ENCODE results near the gene COL18A1. TPM values are rescaled to one million over a fixed set of nuclear protein-coding genes. Genes with fewer than 3 reads are reported as not detected.

Gene COL18A1
- total RNA-seq, 1 experiment from 2014 or later = 77.0 TPM

GRCh38 chr21:45477176-45478114 is 72.5 kb downstream of the COL18A1 start:
- Histone ChIP-seq H3K79me2 (ENCODE audit: low read length) (no peaks in the 10 kb centered on the region), H4K20me1 (ENCODE audit: low read length) (no peaks in the 10 kb centered on the region), H3K27ac (ENCODE audit: low read length) (no peak overlapping the region), H3K36me3 (ENCODE audit: low read depth, low read length) (peaks cover 6% of the 10 kb centered on the region), H3K4me2 (ENCODE audit: low read length) (no peak overlapping the region), H3F3A (ENCODE audit: low read length, unreplicated experiment) (no peaks in the 10 kb centered on the region), H2AFZ (ENCODE audit: low read length) (no peak overlapping the region; the same call in 1 of the 2 replicates), H3K9me3 (ENCODE audit: low read length) (no peaks in the 10 kb centered on the region), H3K9ac (ENCODE audit: low read length) (no peak overlapping the region), H3K4me3 (ENCODE audit: low read length) (no peak overlapping the region), H3K4me1 (ENCODE audit: insufficient read depth, low read length) (no peaks in the 10 kb centered on the region), H3K27me3 (ENCODE audit: low read length) (no peaks in the 10 kb centered on the region), H3K9me2 (replicated peaks; ENCODE audit: low read length) (no peaks in the 10 kb centered on the region)
- DNase-seq (no peak), ATAC-seq (peak; percentile 14)
- TF ChIP-seq CTCF (conservative IDR thresholded peaks at IDR 0.05; ENCODE audit: low read depth, low read length) (no peak), EZH2 (IDR thresholded peaks at IDR 0.05; ENCODE audit: low read length, unreplicated experiment) (no peak), EZH2phosphoT487 (IDR thresholded peaks at IDR 0.05; ENCODE audit: borderline replicate concordance, low read length) (no peak)
- no TSS peak for BruUV-seq (replicated peaks)
- CTCF ChIA-PET = no interaction called here
- intact Hi-C loops (cut with micrococcal nuclease) = no loop called here
- POLR2A ChIA-PET (ENCODE audit: unreplicated experiment) = no interaction called here

GRCh38 chr21:45478115-45478801 is 73.3 kb downstream of the COL18A1 start:
- DNase-seq (peak; percentile 57), ATAC-seq (peak; percentile 89)
- no peaks in the 10 kb centered on the region for H3K4me1 ChIP-seq (ENCODE audit: insufficient read depth, low read length)
- TF ChIP-seq CTCF (conservative IDR thresholded peaks at IDR 0.05; ENCODE audit: low read depth, low read length) (peak; percentile 76), EZH2 (IDR thresholded peaks at IDR 0.05; ENCODE audit: low read length, unreplicated experiment) (no peak)
- 0 out of 2 replicates have a peak overlapping the region, but pooled peaks have one; percentile 18 for H3K4me2 ChIP-seq (ENCODE audit: low read length)
- intact Hi-C loops (cut with micrococcal nuclease) = no loop called here
- H3K27me3 ChIP-seq (ENCODE audit: low read length) = no peaks in the 10 kb centered on the region
- CTCF ChIA-PET = no interaction called here
- no peak overlapping the region for H3K9ac ChIP-seq (ENCODE audit: low read length)
- BruUV-seq (replicated peaks) = no TSS peak
- H3F3A ChIP-seq (ENCODE audit: low read length, unreplicated experiment) = no peaks in the 10 kb centered on the region
- H3K36me3 ChIP-seq (ENCODE audit: low read depth, low read length) = peaks cover 6% of the 10 kb centered on the region
- POLR2A ChIA-PET (ENCODE audit: unreplicated experiment) = no interaction called here
- no peak overlapping the region for H3K4me3 ChIP-seq (ENCODE audit: low read length)
- no peak overlapping the region for H3K27ac ChIP-seq (ENCODE audit: low read length)
- no peaks in the 10 kb centered on the region for H3K9me3 ChIP-seq (ENCODE audit: low read length)
- no peaks in the 10 kb centered on the region for H4K20me1 ChIP-seq (ENCODE audit: low read length)
- no peaks in the 10 kb centered on the region for H3K79me2 ChIP-seq (ENCODE audit: low read length)
- H2AFZ ChIP-seq (ENCODE audit: low read length) = no peak overlapping the region; the same call in 1 of the 2 replicates
- H3K9me2 ChIP-seq (replicated peaks; ENCODE audit: low read length) = no peaks in the 10 kb centered on the region
